ENCODE results near the gene APC.

The APC gene

GRCh38 chr5:112693301-112693700 lies 44.4 kb upstream of the APC start:
- no peak for DNase-seq (ENCODE audit: extremely low spot score)
- CTCF ChIA-PET, result interaction anchor here (3.2 kb wide), 1 partner anchor 64 kb away, joined by 38 read pairs; no protein-coding TSS in a partner anchor
- POLR2A ChIA-PET, result interaction anchor here (0.7 kb wide), 1 partner anchor 14 kb away, joined by 3 read pairs; no protein-coding TSS in a partner anchor
- TF ChIP-seq NFRKB (IDR thresholded peaks at IDR 0.05), result no peak
- no peak for TF ChIP-seq TARDBP (IDR thresholded peaks at IDR 0.05)
- TF ChIP-seq PKNOX1 (IDR thresholded peaks at IDR 0.05), result no peak
- no peak for TF ChIP-seq HDGF (IDR thresholded peaks at IDR 0.05; ENCODE audit: borderline replicate concordance)
- no peak for TF ChIP-seq FOXA1 (IDR thresholded peaks at IDR 0.05)
- no peak for TF ChIP-seq FOXM1 (IDR thresholded peaks at IDR 0.05; ENCODE audit: borderline replicate concordance)
- TF ChIP-seq ELF4 (IDR thresholded peaks at IDR 0.05), result no peak

GRCh38 chr5:112694853-112695709 lies 42.6 kb upstream of the APC start:
- CTCF ChIA-PET, result interaction anchor here (0.7 to 1.6 kb wide), 3 partner anchors 62 to 911 kb away, joined by 3 to 5 read pairs (median 3); no protein-coding TSS in a partner anchor
- no peak for DNase-seq (ENCODE audit: extremely low spot score)
- TF ChIP-seq TARDBP (IDR thresholded peaks at IDR 0.05) (no peak), SUZ12 (IDR thresholded peaks at IDR 0.05) (no peak), L3MBTL2 (conservative IDR thresholded peaks at IDR 0.05) (no peak), ELF4 (IDR thresholded peaks at IDR 0.05) (no peak), HDGF (IDR thresholded peaks at IDR 0.05; ENCODE audit: borderline replicate concordance) (no peak), CTBP1 (IDR thresholded peaks at IDR 0.05; ENCODE audit: borderline replicate concordance) (no peak), FOXA1 (IDR thresholded peaks at IDR 0.05) (no peak), ZNF384 (IDR thresholded peaks at IDR 0.05) (no peak), PKNOX1 (IDR thresholded peaks at IDR 0.05) (no peak), NFRKB (IDR thresholded peaks at IDR 0.05) (no peak)
- POLR2A ChIA-PET, result interaction anchor here (1.1 kb wide), 1 partner anchor 13 kb away, joined by 3 read pairs; no protein-coding TSS in a partner anchor

- ChIA-PET CTCF (no interaction called here), POLR2A (no interaction called here)
- TF ChIP-seq PKNOX1 (IDR thresholded peaks at IDR 0.05) (no peak), ZNF384 (IDR thresholded peaks at IDR 0.05) (no peak), LEF1 (IDR thresholded peaks at IDR 0.05; ENCODE audit: borderline replicate concordance) (no peak)
- DNase-seq (ENCODE audit: extremely low spot score), result no peak
Observed at GRCh38 chr5:112696786-112697185, 40.9 kb upstream of the APC start.

- CTCF ChIA-PET, result no interaction called here
- POLR2A ChIA-PET, result no interaction called here
- no peak for TF ChIP-seq FOXM1 (IDR thresholded peaks at IDR 0.05; ENCODE audit: borderline replicate concordance)
- no peak for TF ChIP-seq FOXA1 (IDR thresholded peaks at IDR 0.05)
- no peak for TF ChIP-seq L3MBTL2 (conservative IDR thresholded peaks at IDR 0.05)
- no peak for TF ChIP-seq BHLHE40 (IDR thresholded peaks at IDR 0.05; ENCODE audit: borderline replicate concordance)
- TF ChIP-seq ARNT (IDR thresholded peaks at IDR 0.05), result no peak
- TF ChIP-seq LEF1 (IDR thresholded peaks at IDR 0.05; ENCODE audit: borderline replicate concordance), result no peak
- TF ChIP-seq FOXK2 (IDR thresholded peaks at IDR 0.05), result no peak
- no peak for TF ChIP-seq SUZ12 (IDR thresholded peaks at IDR 0.05)
- no peak for TF ChIP-seq PKNOX1 (IDR thresholded peaks at IDR 0.05)
- TF ChIP-seq HDGF (IDR thresholded peaks at IDR 0.05; ENCODE audit: borderline replicate concordance), result no peak
- no peak for TF ChIP-seq TARDBP (IDR thresholded peaks at IDR 0.05)
- no peak for TF ChIP-seq ELF4 (IDR thresholded peaks at IDR 0.05)
- no peak for TF ChIP-seq SP1 (IDR thresholded peaks at IDR 0.05)
- no peak for TF ChIP-seq ZNF384 (IDR thresholded peaks at IDR 0.05)
- TF ChIP-seq NFRKB (IDR thresholded peaks at IDR 0.05), result no peak
- TF ChIP-seq CTBP1 (IDR thresholded peaks at IDR 0.05; ENCODE audit: borderline replicate concordance), result no peak
- no peak for DNase-seq (ENCODE audit: extremely low spot score)
Observed at GRCh38 chr5:112697322-112697721, 40.4 kb upstream of the APC start.

- POLR2A ChIA-PET, result no interaction called here
Observed at GRCh38 chr5:112697833-112698232, 39.9 kb upstream of the APC start.

More at GRCh38 chr5:112697833-112698232, 39.9 kb upstream of the APC start:
- no peak for DNase-seq (ENCODE audit: extremely low spot score)
- CTCF ChIA-PET, result no interaction called here
- TF ChIP-seq FOXA1 (IDR thresholded peaks at IDR 0.05), result no peak
- TF ChIP-seq L3MBTL2 (conservative IDR thresholded peaks at IDR 0.05), result no peak
- no peak for TF ChIP-seq NFRKB (IDR thresholded peaks at IDR 0.05)
- TF ChIP-seq BHLHE40 (IDR thresholded peaks at IDR 0.05; ENCODE audit: borderline replicate concordance), result no peak
- no peak for TF ChIP-seq FOXM1 (IDR thresholded peaks at IDR 0.05; ENCODE audit: borderline replicate concordance)
- TF ChIP-seq HDGF (IDR thresholded peaks at IDR 0.05; ENCODE audit: borderline replicate concordance), result no peak
- TF ChIP-seq ELF4 (IDR thresholded peaks at IDR 0.05), result no peak
- TF ChIP-seq PKNOX1 (IDR thresholded peaks at IDR 0.05), result no peak
- no peak for TF ChIP-seq SP1 (IDR thresholded peaks at IDR 0.05)
- no peak for TF ChIP-seq LEF1 (IDR thresholded peaks at IDR 0.05; ENCODE audit: borderline replicate concordance)
- no peak for TF ChIP-seq ARNT (IDR thresholded peaks at IDR 0.05)
- TF ChIP-seq FOXK2 (IDR thresholded peaks at IDR 0.05), result no peak
- TF ChIP-seq SUZ12 (IDR thresholded peaks at IDR 0.05), result no peak
- no peak for TF ChIP-seq CTBP1 (IDR thresholded peaks at IDR 0.05; ENCODE audit: borderline replicate concordance)

Measured in HEK293T (cell line).